HepG2 (cell line): ENCODE results near the gene DCT. TPM values are rescaled to one million over a fixed set of nuclear protein-coding genes. Genes with fewer than 3 reads are reported as not detected.
A peak's percentile ranks its signal among the peaks of the same experiment; 100 is the strongest.

Source experiments
- ARID4A ChIP-seq: sonication (generic); formaldehyde crosslinking; IDR thresholded peaks from 2 replicates; pipeline ENCODE4 v1.5.0; 2020; ENCODE audit warnings: mild to moderate bottlenecking, missing genetic modification reagents, borderline replicate concordance
- ATF2 ChIP-seq: sonication (generic); formaldehyde crosslinking; IDR thresholded peaks from 2 replicates; pipeline ENCODE4 v1.4.0; 2020; ENCODE audit warnings: missing genetic modification reagents
- ELF1 ChIP-seq: sonication (generic); formaldehyde crosslinking; IDR thresholded peaks from 2 replicates; pipeline ENCODE4 v1.4.0; 2020; ENCODE audit warnings: missing genetic modification reagents
- FLYWCH1 ChIP-seq: sonication (generic); formaldehyde crosslinking; IDR thresholded peaks from 2 replicates; pipeline ENCODE4 v1.8.1; 2023; ENCODE audit warnings: mild to moderate bottlenecking, missing genetic modification reagents
- FOSL2 ChIP-seq: sonication (generic); formaldehyde crosslinking; IDR thresholded peaks from 2 replicates; pipeline ENCODE4 v1.4.0; 2020; ENCODE audit warnings: missing genetic modification reagents
- HDAC6 ChIP-seq: fragments of 200-600 bp; sonication (generic); IDR thresholded peaks from 2 replicates; pipeline ENCODE4 v1.7.0; 2017; ENCODE audit warnings: mild to moderate bottlenecking, antibody characterized with exemption, low read length, low read depth
- HOXA7 ChIP-seq: sonication (generic); formaldehyde crosslinking; IDR thresholded peaks from 2 replicates; pipeline ENCODE4 v1.8.1; 2022; ENCODE audit warnings: mild to moderate bottlenecking, missing genetic modification reagents, moderate library complexity
- RERE ChIP-seq: IDR thresholded peaks from 2 replicates; pipeline ENCODE4 v1.6.1; 2016; ENCODE audit warnings: low read depth, missing genetic modification reagents, missing compliant biosample characterization
- SALL1 ChIP-seq: sonication (generic); formaldehyde crosslinking; IDR thresholded peaks from 2 replicates; pipeline ENCODE4 v1.8.0; 2022; ENCODE audit warnings: mild to moderate bottlenecking, missing genetic modification reagents
- STAT6 ChIP-seq: sonication (generic); formaldehyde crosslinking; IDR thresholded peaks from 2 replicates; pipeline ENCODE4 v1.4.0; 2020; ENCODE audit warnings: missing genetic modification reagents, mild to moderate bottlenecking, borderline replicate concordance
- TRIM22 ChIP-seq: fragments of 450-650 bp; IDR thresholded peaks from 2 replicates; pipeline ENCODE4 v1.6.1; 2017
- ZMYM2 ChIP-seq: sonication (generic); formaldehyde crosslinking; IDR thresholded peaks from 2 replicates; pipeline ENCODE4 v1.8.0; 2022; ENCODE audit warnings: mild to moderate bottlenecking, missing genetic modification reagents
- ZNF607 ChIP-seq: sonication (generic); formaldehyde crosslinking; IDR thresholded peaks from 2 replicates; pipeline ENCODE4 v1.5.1; 2020; ENCODE audit warnings: missing genetic modification reagents, mild to moderate bottlenecking, borderline replicate concordance
- ZNF891 ChIP-seq: sonication (generic); formaldehyde crosslinking; IDR thresholded peaks from 2 replicates; pipeline ENCODE4 v1.5.0; 2020; ENCODE audit warnings: mild to moderate bottlenecking, missing genetic modification reagents
- polyA plus RNA-seq, 8 experiments: library from polyadenylated mRNA; depleted of rRNA in 3 of 8; stranded (reverse) in 7 of 8; unstranded in 1 of 8; fragments of >200 nt; fragmentation: Illumina TruSeq in 4 of 8; extraction: Trizol in 4 of 8; gene quantifications; 2 replicates each; pipeline versions ENCODE4 v1.2.1 to v1.2.3, GENCODE V29; 2011 to 2016; ENCODE audit warnings: low read depth in 4 of 8, missing spikeins in 1 of 8, mixed read lengths in 1 of 8; ENCODE audit not compliant: insufficient read depth in 1 of 8
- total RNA-seq, 5 experiments: library from RNA; depleted of rRNA; stranded (reverse); fragments of >200 nt; fragmentation: Illumina TruSeq; extraction: Trizol; gene quantifications; 2 replicates each; pipeline ENCODE4 v1.2.3, GENCODE V29; 2016; ENCODE audit warnings: low read depth in 1 of 5

DCT gene
- total and polyA plus RNA-seq, 2 of the 13 experiments (the other 11 are each of a cell fraction or from before 2014, with no cell fraction given): not detected

- TF ChIP-seq ARID4A (no peak), TRIM22 (no peak), ZMYM2 (CRISPR knock-in tag) (no peak), FLYWCH1 (no peak), ATF2 (CRISPR knock-in tag) (peak; percentile 34; the same call in 1 of the 2 replicates), STAT6 (CRISPR knock-in tag) (no peak), ELF1 (CRISPR knock-in tag) (no peak), RERE (no peak), ZNF891 (CRISPR knock-in tag) (no peak), FOSL2 (CRISPR knock-in tag) (peak; percentile 26; the same call in 1 of the 2 replicates), ZNF607 (CRISPR knock-in tag) (no peak), HDAC6 (no peak), SALL1 (CRISPR knock-in tag) (peak; percentile 46), HOXA7 (CRISPR knock-in tag) (no peak)
Measured at GRCh38 chr13:94416454-94417080, 62.9 kb downstream of the DCT start (continued).
